GM21367 (cell line): ENCODE measurements around the gene SLC6A19.
"Not testable (repeated sequence)": the region's sequence is repeated elsewhere in the genome, so short reads cannot be mapped to it uniquely, and the experiment has no call there.

Source experiments
- ATAC-seq: cut with Tn5 transposase; IDR thresholded peaks from one replicate; pipeline ENCODE4 v1.9.1; 2021; ENCODE audit not compliant: unreplicated experiment

SLC6A19 gene

DNA sequence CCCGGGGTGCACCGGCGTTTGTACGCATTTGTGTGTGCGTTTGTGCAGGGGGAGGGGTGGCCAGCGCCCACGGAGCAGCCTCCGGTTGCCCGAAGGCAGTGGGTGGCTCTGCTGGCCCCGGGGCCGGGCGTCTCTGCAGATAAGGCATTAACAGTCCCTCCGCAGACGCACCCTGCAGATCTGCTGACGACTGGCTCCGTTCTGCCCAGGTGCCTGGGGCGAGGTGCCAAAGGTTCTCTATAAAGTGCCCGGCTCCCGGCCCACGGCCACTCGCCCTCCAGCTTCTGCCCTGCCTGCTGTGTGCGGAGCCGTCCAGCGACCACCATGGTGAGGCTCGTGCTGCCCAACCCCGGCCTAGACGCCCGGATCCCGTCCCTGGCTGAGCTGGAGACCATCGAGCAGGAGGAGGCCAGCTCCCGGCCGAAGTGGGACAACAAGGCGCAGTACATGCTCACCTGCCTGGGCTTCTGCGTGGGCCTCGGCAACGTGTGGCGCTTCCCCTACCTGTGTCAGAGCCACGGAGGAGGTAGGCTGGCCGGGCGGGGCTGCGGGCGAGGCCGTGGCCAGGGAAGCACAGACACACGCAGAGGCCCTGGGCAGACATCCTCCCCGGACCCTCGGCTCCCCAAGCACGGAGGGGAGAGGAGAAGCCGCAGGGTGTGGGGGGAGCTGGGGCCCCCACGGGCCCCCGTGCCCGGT, at the start of gene SLC6A19:
Gene SLC6A19, plus strand, starts transcription at position 269 of the 699 bp plus-strand sequence. Its CDS starts 56 bp downstream, at position 325.
- ATAC-seq, result no peak

DNA sequence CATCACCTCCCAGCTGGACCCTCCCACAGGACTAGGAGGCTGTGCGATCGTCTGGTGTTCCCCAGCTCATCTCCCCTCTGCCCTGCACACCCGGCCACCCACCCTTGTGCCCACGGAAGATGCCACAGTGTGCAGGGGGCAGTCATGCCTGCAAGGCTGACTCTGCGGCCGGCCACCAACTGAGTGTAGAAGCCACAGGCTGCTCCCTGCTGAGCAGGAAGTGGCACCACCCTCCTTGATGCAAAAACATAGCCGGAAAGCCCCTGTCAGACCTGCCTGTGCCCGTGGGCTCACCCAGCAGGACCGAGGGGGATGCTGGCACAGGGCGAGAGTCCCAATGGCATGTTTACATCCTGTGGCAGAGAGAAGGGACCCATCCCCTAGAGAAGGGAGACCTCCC, 49.2 kb upstream of the SLC6A19 start:
- ATAC-seq, result no peak

DNA sequence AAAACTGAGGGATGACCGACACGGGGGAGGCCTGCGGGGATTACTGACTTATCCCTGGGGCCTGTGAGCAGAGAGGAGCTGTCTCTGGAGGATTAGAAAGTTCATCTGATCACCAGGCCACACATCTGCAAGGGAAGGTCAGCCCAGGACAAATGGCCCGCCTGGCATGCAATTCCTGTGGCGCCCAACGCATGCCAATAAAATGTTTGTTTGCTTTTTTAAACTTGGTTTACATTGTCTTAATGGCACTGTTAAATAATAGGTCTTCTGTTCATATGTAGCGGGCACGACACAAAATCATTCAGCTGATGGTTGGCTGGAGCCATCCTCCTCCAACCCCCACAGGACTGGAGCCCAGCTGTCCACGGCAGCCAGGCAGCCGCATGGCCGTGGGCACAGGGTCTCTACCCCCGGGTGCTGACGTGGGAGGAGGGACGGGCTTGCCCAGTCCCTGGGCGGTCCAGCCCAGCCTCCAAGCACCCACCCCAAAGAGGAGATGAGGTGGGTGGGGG, 48.6 kb upstream of the SLC6A19 start:
- ATAC-seq, result no peak

DNA sequence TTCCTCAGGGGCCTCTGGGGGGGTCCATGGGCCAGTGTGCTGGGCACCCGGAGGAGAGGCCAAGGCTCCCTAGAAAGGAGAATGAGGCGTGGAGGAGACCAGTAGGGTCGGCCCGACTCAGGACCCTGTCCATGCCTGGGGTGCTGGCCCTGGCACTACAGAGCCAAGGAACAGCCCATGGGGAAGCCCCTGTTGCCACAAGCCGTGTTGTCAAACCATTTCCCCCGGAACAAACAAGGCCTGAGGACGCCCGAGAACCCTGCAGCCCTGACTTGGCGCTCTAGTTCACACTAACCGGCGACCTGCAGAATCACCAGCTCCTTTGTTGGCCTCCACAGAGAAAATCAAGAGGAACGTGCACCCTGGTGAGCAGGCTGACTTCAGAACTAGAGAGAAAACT, 48.0 kb upstream of the SLC6A19 start:
- no peak for ATAC-seq

DNA sequence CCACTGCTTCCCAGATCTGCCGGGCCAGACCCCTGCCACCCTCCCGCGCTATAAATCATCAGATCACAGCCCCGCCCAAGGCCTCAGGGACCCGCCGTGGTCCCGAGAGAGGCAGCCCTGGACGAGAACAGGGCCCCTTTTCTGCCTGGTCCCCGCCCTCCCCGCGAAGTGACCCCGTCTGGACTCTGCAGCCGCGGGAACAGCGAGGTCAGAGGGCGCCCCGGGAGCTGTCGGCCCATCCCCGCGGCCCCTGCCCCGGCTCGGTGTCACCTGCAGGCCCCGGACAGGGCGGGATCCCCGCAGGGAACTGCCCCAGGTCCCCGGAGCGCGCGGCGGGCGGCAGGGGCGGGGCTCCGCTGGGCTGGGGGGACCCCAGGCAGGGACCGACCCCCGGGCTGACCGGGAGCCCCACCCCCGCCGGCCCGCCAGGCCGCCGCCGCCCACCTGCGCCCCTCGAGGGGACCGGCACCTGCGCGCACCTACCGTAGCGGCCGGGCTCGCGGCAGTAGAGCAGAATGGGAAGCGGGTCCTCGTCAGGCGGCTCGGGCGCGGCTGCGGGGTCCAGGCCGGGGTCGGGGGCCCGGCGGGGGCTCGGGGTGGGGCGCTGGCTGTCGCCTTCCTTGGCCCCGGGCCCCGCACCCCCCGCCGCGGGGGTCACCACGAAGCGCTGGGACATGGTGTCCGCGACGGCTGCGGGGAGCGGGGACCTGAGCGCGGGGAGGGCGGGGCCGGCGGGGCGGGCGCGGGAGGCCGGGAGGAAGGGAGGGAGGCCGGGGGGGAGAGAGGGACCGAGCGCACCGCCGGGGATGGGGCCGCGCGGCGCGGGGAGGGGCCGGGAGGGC, 46.0 kb upstream of the SLC6A19 start:
- no peak for ATAC-seq

DNA sequence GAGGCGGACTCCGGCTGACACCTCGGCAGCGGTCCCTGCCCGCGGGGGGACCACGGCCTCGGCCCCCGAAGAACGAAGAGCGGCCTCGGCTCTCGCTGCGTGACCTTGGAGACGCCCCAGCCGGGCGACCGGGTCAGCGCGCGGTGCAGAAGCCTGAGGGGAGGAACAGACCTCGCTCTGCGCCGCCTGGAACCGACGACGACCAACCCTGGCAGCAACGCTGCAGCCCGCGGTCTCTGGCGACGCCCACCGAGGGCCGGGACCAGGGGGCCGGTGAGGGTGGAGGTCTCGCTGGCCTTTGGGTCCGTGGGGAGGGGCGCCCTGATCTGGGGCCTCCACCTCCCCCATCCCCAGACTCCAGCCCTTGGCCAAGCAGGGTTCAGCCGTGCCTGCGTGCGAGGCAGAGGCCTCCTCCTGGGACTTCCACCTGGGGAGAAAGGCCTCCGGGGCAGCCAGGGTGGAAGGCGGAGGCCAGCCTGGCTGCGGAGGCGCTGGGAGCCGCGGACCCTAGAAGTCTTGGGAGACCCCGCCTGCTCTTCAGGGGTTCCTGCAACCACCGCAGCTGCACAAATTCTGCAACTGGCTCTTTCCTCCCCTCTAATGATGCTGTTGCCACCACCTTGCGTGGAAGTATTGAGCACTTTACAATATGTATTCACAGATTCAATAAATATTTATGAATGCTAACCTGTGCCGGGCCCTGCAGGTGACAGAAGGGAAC, 45.2 kb upstream of the SLC6A19 start:
- ATAC-seq, result no peak

DNA sequence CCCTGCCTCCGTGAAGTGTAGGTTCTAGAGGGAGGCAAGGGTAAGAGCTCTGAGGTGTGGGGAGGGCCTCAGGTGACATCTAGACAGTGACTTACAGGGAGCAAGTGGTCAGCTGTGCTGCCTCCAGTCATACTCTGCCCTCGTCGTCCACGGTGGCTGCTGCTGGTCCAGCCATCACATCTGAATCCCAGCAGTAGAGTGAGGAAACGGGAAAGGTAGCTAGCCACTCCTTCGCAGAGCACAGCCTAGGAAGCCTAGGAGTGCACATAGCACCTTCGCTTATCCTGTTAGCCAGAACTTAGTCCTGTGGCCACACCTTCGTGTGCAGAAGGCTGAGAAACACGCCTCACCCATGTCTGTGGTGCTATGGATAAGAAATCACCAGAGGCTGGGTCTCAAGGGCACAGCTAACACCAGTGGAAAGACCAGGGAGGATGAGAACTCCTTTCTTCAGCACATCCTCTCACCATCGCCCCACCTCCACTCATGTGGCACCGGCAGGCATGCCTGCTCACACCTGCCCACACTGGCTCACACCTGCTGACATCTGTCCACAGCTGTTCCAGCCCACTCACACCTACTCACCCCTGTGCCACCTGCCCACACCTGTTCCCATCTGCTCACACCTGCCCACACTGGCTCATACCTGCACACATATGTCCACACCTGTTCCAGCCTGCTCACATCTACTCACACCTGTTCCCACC, 44.5 kb upstream of the SLC6A19 start:
- ATAC-seq, result no peak

DNA sequence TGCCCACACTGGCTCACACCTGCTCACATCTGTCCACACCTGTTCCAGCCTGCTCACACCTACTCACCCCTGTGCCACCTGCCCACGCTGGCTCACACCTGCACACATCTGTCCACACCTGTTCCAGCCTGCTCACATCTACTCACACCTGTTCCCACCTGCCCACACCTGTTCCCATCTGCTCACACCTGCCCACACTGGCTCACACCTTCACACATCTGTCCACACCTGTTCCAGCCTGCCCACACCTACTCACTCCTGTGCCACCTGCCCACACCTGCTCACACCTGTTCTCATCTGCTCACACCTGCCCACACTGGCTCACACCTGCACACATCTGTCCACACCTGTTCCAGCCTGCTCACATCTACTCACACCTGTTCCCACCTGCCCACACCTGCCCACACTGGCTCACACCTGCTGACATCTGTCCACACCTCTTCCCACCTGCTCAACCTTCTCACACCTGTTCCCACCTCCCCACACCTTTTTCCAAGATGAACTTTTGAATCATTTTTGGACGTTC, 43.9 kb upstream of the SLC6A19 start:
- ATAC-seq, result not testable (repeated sequence)

DNA sequence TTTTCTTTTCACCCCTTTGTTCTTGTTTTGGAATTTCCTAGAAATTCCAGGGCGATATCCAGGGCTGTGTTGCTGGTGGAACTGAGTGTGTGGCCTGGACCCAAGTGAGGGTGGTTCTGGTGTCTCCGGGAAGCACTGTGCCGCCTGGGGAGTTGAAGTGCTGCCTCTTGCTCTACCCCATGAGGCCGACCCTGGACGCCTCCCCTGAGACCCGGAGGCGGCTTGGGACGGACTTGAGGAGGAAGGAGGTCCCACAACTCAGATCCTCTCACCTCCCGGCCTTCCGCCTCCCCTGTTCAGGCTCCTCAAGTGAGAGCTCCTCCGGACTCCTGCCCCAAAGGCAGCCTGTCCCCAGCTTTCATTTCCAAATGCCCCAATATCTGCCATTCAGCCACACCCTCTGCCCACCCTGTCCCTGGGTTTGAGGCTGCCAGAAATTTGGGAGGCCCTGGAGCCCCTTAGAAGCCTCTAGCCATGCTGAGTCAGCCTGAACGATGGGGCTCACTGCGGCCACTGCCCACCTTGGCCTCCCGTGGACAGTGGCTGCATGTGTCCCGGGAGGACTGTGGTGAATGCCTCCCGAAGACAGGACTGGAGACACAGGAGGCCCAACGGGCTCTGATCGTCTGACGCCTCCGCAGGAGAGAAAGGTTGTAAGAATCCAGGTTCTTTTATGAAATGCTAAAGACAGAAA, 42.6 kb upstream of the SLC6A19 start:
- ATAC-seq, result no peak

DNA sequence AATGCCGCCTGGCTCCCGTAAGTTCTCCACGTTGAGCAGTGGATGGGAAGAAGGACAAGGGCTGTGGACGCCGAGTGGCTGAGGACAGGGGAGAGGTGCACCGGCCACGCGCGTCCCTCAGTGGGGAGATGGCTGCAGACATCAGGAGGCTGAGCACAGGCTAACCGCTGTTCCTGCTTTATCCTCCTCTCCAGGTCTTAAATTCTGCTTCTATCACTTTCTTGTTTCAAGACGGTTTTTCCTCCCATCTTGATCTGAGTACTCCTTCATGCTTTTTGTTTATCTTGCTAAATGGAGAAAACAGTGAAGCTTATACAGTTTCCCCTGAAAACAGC, 42.1 kb upstream of the SLC6A19 start:
- ATAC-seq, result no peak

DNA sequence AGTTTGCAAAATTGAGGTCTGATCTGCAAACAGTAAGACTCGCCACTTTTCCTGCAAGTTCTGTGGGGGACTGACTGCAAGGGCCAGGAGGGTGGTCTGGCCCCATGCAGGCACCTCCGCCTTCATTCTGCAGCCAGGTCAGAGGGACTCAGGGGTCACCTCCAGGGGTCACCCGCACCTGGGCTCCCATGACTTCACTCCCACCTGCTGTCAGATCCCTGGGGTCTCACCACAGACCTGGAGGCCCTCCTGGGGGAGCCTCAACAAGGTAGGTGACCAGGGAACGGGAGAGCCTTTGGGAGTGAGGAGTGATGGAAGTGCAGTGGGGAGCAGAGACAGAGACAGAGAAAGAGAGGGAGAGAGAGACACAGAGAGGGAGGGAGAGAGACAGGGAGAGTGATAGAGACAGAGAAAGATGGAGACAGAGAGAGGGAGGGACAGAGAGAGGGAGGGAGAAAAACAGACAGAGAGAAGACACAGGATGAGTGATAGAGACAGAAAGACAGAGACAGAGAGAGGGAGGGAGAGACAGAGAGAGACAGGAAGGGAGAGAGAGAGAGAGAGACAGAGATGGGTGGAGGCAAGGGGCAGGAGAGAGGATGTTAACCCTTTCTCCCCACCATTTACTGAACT, 41.5 kb upstream of the SLC6A19 start:
- no peak for ATAC-seq

DNA sequence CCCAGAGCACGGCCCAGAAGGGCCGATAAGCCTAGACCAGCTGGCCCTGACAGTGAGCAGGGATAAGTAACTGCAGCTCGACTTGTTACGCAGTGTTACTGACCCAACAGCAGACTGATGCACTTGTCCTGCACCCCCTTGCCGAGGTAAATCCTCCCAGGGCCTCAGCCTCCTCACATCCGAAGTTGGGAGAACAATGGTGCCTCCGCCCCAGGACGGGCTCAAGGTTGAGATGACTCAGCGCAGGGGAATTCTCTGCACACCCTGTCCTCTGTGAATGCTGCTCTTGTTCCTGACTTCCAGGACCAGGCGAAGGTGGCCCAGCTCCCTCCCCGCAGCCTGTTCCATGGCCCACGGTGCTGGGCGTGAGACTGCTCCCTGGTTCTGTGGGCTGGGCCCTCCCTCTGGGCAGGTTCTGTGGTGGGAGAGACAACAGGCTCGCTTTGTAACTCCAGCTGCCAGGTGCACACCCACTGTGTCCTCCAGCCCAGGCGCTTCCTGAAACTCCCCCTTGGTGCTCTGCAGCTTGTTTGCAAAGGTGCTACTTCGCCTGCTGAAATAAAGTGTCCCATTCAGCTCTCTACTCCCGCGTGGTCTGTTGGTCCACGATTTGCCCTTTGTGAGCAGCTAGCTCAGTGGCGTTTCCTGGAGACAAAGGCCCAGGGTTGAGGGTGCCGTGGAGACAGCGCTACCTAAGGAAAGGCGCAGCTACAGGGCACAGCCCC, 40.1 kb upstream of the SLC6A19 start:
- ATAC-seq, result no peak

DNA sequence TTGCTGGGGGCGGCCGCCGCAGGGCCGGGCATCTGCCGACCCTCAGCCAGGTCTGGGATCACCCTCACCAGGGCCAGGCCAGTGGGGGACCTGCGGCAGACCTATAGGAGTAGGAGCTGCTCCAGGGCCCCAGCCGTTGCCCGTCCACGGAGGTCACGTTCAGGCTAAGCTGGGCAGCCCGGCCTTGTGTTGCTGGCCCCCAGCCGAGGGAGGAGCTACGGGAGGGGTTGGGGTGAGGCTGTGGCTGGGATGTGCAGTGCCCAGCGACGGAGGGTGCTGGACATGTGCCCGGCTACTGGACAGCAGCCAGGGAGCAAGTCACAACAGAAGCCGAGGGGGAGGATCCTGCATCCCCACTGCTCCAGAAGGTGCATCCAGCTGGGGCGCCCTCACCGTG, 39.6 kb upstream of the SLC6A19 start:
- no peak for ATAC-seq

DNA sequence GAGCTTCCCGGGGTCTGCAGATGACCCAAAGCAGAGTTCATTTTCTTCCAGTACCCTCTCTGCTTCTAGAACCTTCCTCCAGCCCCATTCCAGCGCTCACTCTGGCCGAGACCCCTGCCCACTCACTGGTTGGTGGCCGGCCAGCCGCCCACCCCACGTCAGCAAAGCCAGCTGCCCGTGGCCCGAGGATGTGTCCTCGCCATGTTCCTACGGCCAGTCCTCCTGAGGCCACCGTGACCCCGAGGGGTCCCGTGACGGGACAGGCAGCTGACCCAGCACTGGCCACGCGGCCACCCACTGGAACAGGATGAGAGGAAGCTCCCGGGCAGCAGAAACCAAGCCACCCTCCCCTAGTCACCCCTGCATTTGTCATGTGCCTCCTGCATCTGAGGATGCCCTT, 39.1 kb upstream of the SLC6A19 start:
- no peak for ATAC-seq

DNA sequence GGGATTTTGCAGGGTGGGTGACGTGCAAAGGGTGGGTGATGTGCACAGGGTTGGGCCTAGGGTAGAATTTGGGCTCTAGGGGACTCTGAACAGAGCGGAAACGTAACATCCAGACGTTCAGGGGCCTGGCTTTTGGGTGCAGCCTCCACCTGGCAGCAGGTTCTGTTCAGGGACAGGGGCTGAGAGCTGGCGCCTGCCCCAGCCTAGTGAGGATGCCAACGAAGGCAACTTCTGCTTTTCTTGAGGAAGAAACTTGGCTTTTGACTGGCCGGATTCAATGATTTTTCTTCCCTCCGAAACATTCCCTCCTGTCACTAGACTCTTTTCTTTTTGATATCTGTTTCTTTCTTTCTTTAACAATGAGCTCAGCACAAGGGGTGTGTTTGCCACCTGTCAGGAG, 38.6 kb upstream of the SLC6A19 start:
- ATAC-seq, result no peak

DNA sequence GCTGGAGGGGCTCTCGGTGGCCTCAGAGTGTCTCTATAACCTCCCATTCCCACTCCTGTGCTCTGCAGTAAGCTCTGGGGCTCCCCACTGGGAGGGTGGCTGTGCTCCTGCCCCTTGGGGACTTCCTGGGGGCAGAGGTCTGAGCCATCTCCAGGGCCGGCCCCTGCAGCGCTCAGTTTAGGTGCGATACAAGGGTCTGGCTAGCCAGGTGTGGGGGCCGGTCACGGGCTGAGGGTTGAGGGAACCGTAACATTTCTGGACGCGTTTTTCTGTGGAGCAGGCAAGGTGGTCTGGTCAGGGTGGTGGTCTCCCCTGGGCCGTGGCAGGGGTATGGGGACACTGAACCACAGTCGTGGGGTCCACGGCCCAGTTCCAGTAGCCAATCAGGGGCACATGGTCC, 38.0 kb upstream of the SLC6A19 start:
- ATAC-seq, result no peak

DNA sequence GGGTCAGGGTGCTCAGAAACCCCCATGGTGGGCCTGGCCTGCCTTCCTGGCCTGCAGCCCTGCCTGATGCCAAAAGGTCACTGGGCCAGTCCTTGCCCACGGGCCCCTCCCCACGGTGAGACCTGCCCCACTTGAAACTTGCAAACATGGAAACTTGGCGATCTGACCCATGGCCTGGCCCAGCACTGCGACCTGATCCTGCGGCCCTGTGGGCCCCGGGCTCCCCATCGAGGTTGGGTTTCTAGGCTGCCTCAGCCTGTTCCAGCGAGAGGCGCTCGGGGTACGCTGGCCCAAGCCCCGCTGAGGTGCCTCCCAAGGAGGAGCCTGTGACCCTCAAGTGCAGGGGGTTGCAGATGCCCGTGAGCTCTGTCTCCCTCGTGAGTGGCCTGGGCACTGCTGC, 37.5 kb upstream of the SLC6A19 start:
- ATAC-seq, result no peak

DNA sequence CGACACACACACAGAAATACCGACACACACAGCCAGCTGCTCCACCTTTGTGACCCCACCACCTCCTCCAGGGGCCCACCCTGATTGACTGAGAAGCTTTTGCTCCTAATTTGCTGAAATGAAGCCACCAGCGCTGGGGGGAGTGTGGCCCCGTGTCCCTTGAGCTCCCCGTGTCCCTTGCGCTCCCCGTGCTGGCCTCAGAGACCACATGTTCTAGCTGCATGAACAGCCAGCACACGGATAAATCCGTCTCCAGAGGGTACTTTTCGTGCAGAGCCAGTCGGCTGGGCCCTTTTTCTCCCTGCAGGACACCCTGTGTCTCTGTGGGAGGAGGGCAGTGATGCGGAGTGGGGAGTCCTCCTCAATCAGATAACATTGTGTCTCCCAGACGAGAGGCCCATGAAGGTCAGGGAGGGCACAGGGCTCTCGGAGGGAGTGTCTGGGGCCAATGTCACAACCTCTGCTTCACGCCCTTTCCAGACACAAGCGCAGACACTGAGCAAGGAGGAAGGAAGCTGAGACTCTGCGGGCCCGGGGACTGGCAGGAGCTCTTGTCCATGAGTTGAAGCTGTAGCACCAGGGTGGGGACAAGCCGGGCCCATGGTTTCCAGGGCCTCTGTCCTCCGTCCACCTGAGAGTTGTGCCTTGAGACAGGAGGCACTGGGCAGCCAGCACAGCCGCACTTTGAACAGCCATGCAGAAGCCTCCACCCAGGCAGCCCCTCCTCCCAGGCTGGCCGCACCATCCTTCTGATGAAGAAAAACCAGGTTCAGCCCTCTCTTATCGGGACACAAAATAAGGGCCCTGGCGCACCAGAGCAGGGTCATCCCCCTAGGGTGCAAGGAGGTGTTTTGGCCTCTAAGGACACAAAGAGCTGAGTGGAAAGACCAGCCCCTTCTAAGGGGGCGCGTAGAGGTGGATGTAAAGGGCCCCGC, 36.4 kb upstream of the SLC6A19 start:
- no peak for ATAC-seq
